Stomach (tissue), 4 donors: ENCODE measurements around the gene DNAL4.

Source experiments
- CTCF ChIP-seq, 7 experiments: fragments of 450-650 bp in 4 of 7; fragments of 200-600 bp in 3 of 7; sonication (generic) in 3 of 7; IDR thresholded peaks; one replicate each; pipeline ENCODE4 v1.5.1; 2016 to 2019; ENCODE audit warnings: antibody characterized with exemption in 7 of 7, control low read depth in 2 of 7, mild to moderate bottlenecking in 1 of 7
- EP300 ChIP-seq: sonication (generic); formaldehyde crosslinking; IDR thresholded peaks from one replicate; pipeline ENCODE4 v1.6.1; 2017; ENCODE audit warnings: antibody characterized with exemption
- POLR2A ChIP-seq, 4 donors: fragments of 450-650 bp; IDR thresholded peaks; one replicate each; pipeline ENCODE4 v1.6.1; 2016; ENCODE audit warnings: antibody characterized with exemption in 4 of 4, control low read depth in 2 of 4, mild to moderate bottlenecking in 1 of 4, moderate library complexity in 1 of 4
- POLR2AphosphoS5 ChIP-seq, 3 donors: sonication (generic); formaldehyde crosslinking; IDR thresholded peaks; one replicate each; pipeline ENCODE4 v1.6.1; 2016; ENCODE audit warnings: antibody characterized with exemption in 3 of 3

GRCh38 chr22:38772623-38772873 lies 21.4 kb downstream of the DNAL4 start:
- TF ChIP-seq CTCF (IDR thresholded peaks at IDR 0.05): no peak
- TF ChIP-seq POLR2A (IDR thresholded peaks at IDR 0.05): no peak
- TF ChIP-seq POLR2AphosphoS5 (IDR thresholded peaks at IDR 0.05): no peak
- TF ChIP-seq EP300: no peak
